Stimulated activated CD4-positive, alpha-beta T cell treated with anti-CD3 and anti-CD28 coated beads, Interleukin-4, amount 100 ng/mL, for 1 hour (primary cell): ENCODE data around the gene PIM3.
"Not testable (repeated sequence)": the region's sequence is repeated elsewhere in the genome, so short reads cannot be mapped to it uniquely, and the experiment has no call there.

Experiments
- DNase-seq: peaks from one replicate; pipeline ENCODE4 v3.0.0-alpha.2; 2020

The PIM3 gene

GRCh38 chr22:49943771-49944398 lies 16.7 kb upstream of the PIM3 start:
- no peak for DNase-seq

GRCh38 chr22:49944399-49944891 lies 16.1 kb upstream of the PIM3 start:
- DNase-seq: no peak

GRCh38 chr22:49945042-49945794 lies 15.4 kb upstream of the PIM3 start:
- not testable (repeated sequence) for DNase-seq

- DNase-seq: no peak
These were observed 13.8 kb upstream of the PIM3 start for GRCh38 chr22:49946612-49947295.

- no peak for DNase-seq
These were observed 13.3 kb upstream of the PIM3 start for GRCh38 chr22:49947296-49947622.

GRCh38 chr22:49948116-49948957 lies 12.2 kb upstream of the PIM3 start:
- DNase-seq: no peak

GRCh38 chr22:49948958-49949913 lies 11.3 kb upstream of the PIM3 start:
- no peak for DNase-seq

- no peak for DNase-seq
These were observed 10.7 kb upstream of the PIM3 start for GRCh38 chr22:49949914-49950292.

- DNase-seq: no peak
These were observed 10.1 kb upstream of the PIM3 start for GRCh38 chr22:49950396-49950994.

- no peak for DNase-seq
These were observed 9.4 kb upstream of the PIM3 start for GRCh38 chr22:49951000-49951677.

- DNase-seq: no peak
These were observed 8.9 kb upstream of the PIM3 start for GRCh38 chr22:49951678-49951985.

GRCh38 chr22:49951986-49952896 lies 8.3 kb upstream of the PIM3 start:
- DNase-seq: no peak

GRCh38 chr22:49953027-49953679 lies 7.4 kb upstream of the PIM3 start:
- DNase-seq: no peak

GRCh38 chr22:49953680-49954344 lies 6.8 kb upstream of the PIM3 start:
- no peak for DNase-seq

GRCh38 chr22:49954354-49954753 lies 6.2 kb upstream of the PIM3 start:
- DNase-seq: no peak

GRCh38 chr22:49954991-49955580 lies 5.5 kb upstream of the PIM3 start:
- no peak for DNase-seq

- no peak for DNase-seq
These were observed 4.8 kb upstream of the PIM3 start for GRCh38 chr22:49955581-49956417.

- DNase-seq: no peak
These were observed 4.2 kb upstream of the PIM3 start for GRCh38 chr22:49956418-49956770.
